GM12878 (cell line): ENCODE measurements around the gene DIDO1. TPM values are rescaled to one million over a fixed set of nuclear protein-coding genes. Genes with fewer than 3 reads are reported as not detected.

Experiments
- ATAC-seq: fragments of 200-7000 bp; cut with Tn5 transposase; 3 replicates; pipeline ENCODE4 v1.9.1; 2020; ENCODE audit warnings: mild to moderate bottlenecking, moderate library complexity
- BruUV-seq: library from RNA; stranded (reverse); fragments of 400-500 nt; replicated peaks from 2 replicates; lab custom pipeline; 2021; lab: Mats Ljungman, UMichigan
- CTCF ChIA-PET: fragments of 300-600 bp; sonication (Branson Sonifier 250); formaldehyde crosslinking; extraction: SDS; loops from one replicate; lab custom pipeline; 2021; ENCODE audit warnings: inconsistent platforms; lab: Yijun Ruan, JAX
- POLR2A ChIA-PET: fragments of 350-600 bp; formaldehyde crosslinking; extraction: SDS; loops from one replicate; lab custom pipeline; 2021; ENCODE audit warnings: inconsistent platforms; lab: Charles Lee
- RAD21 ChIA-PET: fragments of 300-600 bp; sonication (Branson Sonifier 250); formaldehyde crosslinking; loops from one replicate; lab custom pipeline; 2023; ENCODE audit warnings: antibody characterized with exemption; ENCODE audit not compliant: unreplicated experiment; lab: Charles Lee
- SMC1A ChIA-PET: fragments of 300-600 bp; sonication (Branson Sonifier 250); formaldehyde crosslinking; loops from one replicate; lab custom pipeline; 2023; ENCODE audit not compliant: unreplicated experiment, uncharacterized antibody; lab: Charles Lee
- DNase-seq: peaks from one replicate; pipeline ENCODE4 v3.0.0-alpha.2; 2011; ENCODE audit warnings: low read depth, low spot score
- FAIRE-seq: peaks from 3 replicates; lab custom pipeline; 2011; peaks lifted over from hg19 to GRCh38; lab: Jason Lieb, UNC
- H2AFZ ChIP-seq: 2 replicates; pipeline ENCODE4 v1.6.0; 2011; ENCODE audit warnings: low read depth, low read length, control low read depth; ENCODE audit not compliant: control insufficient read depth
- H3K27ac ChIP-seq: 2 replicates; pipeline ENCODE4 v1.5.1; 2011; ENCODE audit warnings: control low read depth; ENCODE audit not compliant: control insufficient read depth, insufficient read depth
- H3K27me3 ChIP-seq, 2 experiments: replicated peaks in 1 of 2; 2 replicates each; pipeline versions ENCODE4 v1.6.0 to v1.6.1; 2011; ENCODE audit warnings: low read length in 1 of 2; ENCODE audit not compliant: control insufficient read depth in 2 of 2, insufficient read depth in 2 of 2
- H3K36me3 ChIP-seq, 2 experiments: 2 replicates each; pipeline ENCODE4 v1.5.1; 2011; ENCODE audit warnings: low read length in 1 of 2; ENCODE audit not compliant: control insufficient read depth in 2 of 2, insufficient read depth in 2 of 2
- H3K4me1 ChIP-seq: 2 replicates; pipeline ENCODE4 v1.6.1; 2011; ENCODE audit warnings: mild to moderate bottlenecking, low read length, moderate library complexity, mixed read lengths; ENCODE audit not compliant: control insufficient read depth, insufficient read depth
- H3K4me2 ChIP-seq: 2 replicates; pipeline ENCODE4 v1.6.0; 2011; ENCODE audit warnings: control low read depth; ENCODE audit not compliant: control insufficient read depth, insufficient read depth
- H3K4me3 ChIP-seq: fragments of 200-600 bp; sonication (generic); 2 replicates; pipeline ENCODE4 v1.5.1; 2016
- H3K79me2 ChIP-seq: 2 replicates; pipeline ENCODE4 v1.6.0; 2011; ENCODE audit warnings: low read length; ENCODE audit not compliant: control insufficient read depth, insufficient read depth
- H3K9ac ChIP-seq: 2 replicates; pipeline ENCODE4 v1.8.0; 2011; ENCODE audit warnings: low read length, control low read depth, mixed read lengths; ENCODE audit not compliant: control insufficient read depth, insufficient read depth
- H3K9me3 ChIP-seq: replicated peaks from 3 replicates; pipeline ENCODE4 v1.5.1; 2011; ENCODE audit warnings: mild to moderate bottlenecking, low read length; ENCODE audit not compliant: control insufficient read depth, insufficient read depth
- H4K20me1 ChIP-seq: 2 replicates; pipeline ENCODE4 v1.6.0; 2011; ENCODE audit not compliant: control insufficient read depth, insufficient read depth
- BCL3 ChIP-seq: IDR thresholded peaks from 2 replicates; pipeline ENCODE4 v1.6.1; 2011; ENCODE audit warnings: borderline replicate concordance, low read depth, mild to moderate bottlenecking, moderate library complexity, low read length; ENCODE audit not compliant: insufficient read depth, poor library complexity, severe bottlenecking
- BHLHE40 ChIP-seq, 2 experiments: fragments of 450-650 bp in 1 of 2; IDR thresholded peaks; 2 replicates each; pipeline ENCODE4 v1.6.1; 2011 to 2017; ENCODE audit warnings: low read depth in 2 of 2, borderline replicate concordance in 1 of 2, improper control_type of control experiment in 1 of 2, low read length in 1 of 2, mild to moderate bottlenecking in 1 of 2
- IRF5 ChIP-seq: fragments of 450-650 bp; IDR thresholded peaks from 2 replicates; pipeline ENCODE4 v1.6.1; 2017; ENCODE audit warnings: borderline replicate concordance
- MAX ChIP-seq: IDR thresholded peaks from 2 replicates; pipeline ENCODE4 v1.6.1; 2012; ENCODE audit warnings: low read depth, low read length, improper control_type of control experiment
- PAX8 ChIP-seq: fragments of 450-650 bp; IDR thresholded peaks from 2 replicates; pipeline ENCODE4 v1.6.1; 2017; ENCODE audit warnings: mild to moderate bottlenecking, moderate library complexity
- RCOR1 ChIP-seq: conservative IDR thresholded peaks from 2 replicates; pipeline ENCODE4 v1.6.1; 2012; ENCODE audit warnings: low read depth, low read length, improper control_type of control experiment
- SUPT20H ChIP-seq: IDR thresholded peaks from 2 replicates; pipeline ENCODE4 v1.6.1; 2011; ENCODE audit warnings: low read depth, mild to moderate bottlenecking, low read length, moderate library complexity, borderline replicate concordance; ENCODE audit not compliant: control insufficient read depth
- USF1 ChIP-seq: IDR thresholded peaks from 2 replicates; pipeline ENCODE4 v1.6.1; 2011; ENCODE audit warnings: borderline replicate concordance, low read depth, mild to moderate bottlenecking, moderate library complexity, mixed read lengths, low read length; ENCODE audit not compliant: insufficient read depth; ENCODE audit errors: extremely low read length
- WGBS: methylation state at CpG from one replicate; pipeline ENCODE4 v1.1.6; 2016; ENCODE audit warnings: low lambda C conversion rate; ENCODE audit not compliant: insufficient replicate concordance, insufficient coverage; ENCODE audit errors: missing lambda C conversion rate; 5-methylcytosine and 5-hydroxymethylcytosine counted together
- in situ Hi-C: fragments of 300-500 bp; cut with MboI; formaldehyde crosslinking; loops from 9 replicates; pipeline ENCODE4 v1.14.3; 2018; ENCODE audit warnings: mixed read lengths
- intact Hi-C: fragments of 100-400 bp; cut with micrococcal nuclease; formaldehyde crosslinking; loops from one replicate; pipeline ENCODE4 v1.14.2; 2022; ENCODE audit not compliant: unreplicated experiment
- polyA plus RNA-seq, 11 experiments: library from polyadenylated mRNA; depleted of rRNA in 4 of 11; unstranded in 6 of 11; stranded (reverse) in 5 of 11; fragments of >200 nt; fragmentation: Nextera tagmentation in 4 of 11; fragmentation: Illumina TruSeq in 1 of 11; extraction: Ambion mirVana in 4 of 11; extraction: Trizol in 1 of 11; gene quantifications; 1 replicate in 1 of 11; 2 replicates in 10 of 11; pipeline versions ENCODE4 v1.2.1 to v1.2.3, GENCODE V29; 2011 to 2016; ENCODE audit warnings: inconsistent platforms in 2 of 11, missing spikeins in 2 of 11, low read depth in 1 of 11
- total RNA-seq, 4 experiments: library from RNA; depleted of rRNA in 3 of 4; stranded (reverse); fragments of >200 nt in 3 of 4; fragmentation: Illumina TruSeq in 1 of 4; extraction: Trizol in 1 of 4; gene quantifications; 2 replicates each; pipeline versions ENCODE4 v1.2.1 to v1.2.3, GENCODE V29; 2013 to 2021

DIDO1 gene
- total and polyA plus RNA-seq, 10 of the 15 experiments (the other 5 are each of a cell fraction or from before 2014, with no cell fraction given), result 5.5 to 56.4 (median 38.4) TPM

GRCh38 chr20:62843656-62844055 is 82.6 kb downstream of the DIDO1 start:
- Histone ChIP-seq H3K27ac (no peak overlapping the region), H2AFZ (no peak overlapping the region), H3K36me3 (peaks cover 0 to 3% of the 10 kb centered on the region in 2 experiments; a peak in 1 of 4 replicates), H4K20me1 (no peaks in the 10 kb centered on the region; the same call in 1 of the 2 replicates), H3K9ac (no peak overlapping the region), H3K4me1 (no peaks in the 10 kb centered on the region), H3K79me2 (no peaks in the 10 kb centered on the region), H3K9me3 (no peaks in the 10 kb centered on the region), H3K27me3 (no peaks in the 10 kb centered on the region; a peak in 1 of 4 replicates), H3K4me3 (no peak overlapping the region), H3K4me2 (no peak overlapping the region)
- POLR2A ChIA-PET, result no interaction called here
- TF ChIP-seq PAX8 (no peak), BCL3 (peak; percentile 25)
- CTCF ChIA-PET, result no interaction called here
- in situ Hi-C loops, result no loop called here
- DNase-seq (no peak), FAIRE-seq (no peak), ATAC-seq (no peak)
- intact Hi-C loops, result no loop called here
- SMC1A ChIA-PET, result no interaction called here
- RAD21 ChIA-PET, result no interaction called here
- 81% methylated on average over 10 of the region's 10 CpGs for WGBS
- no TSS peak for BruUV-seq

GRCh38 chr20:62841705-62842212 is 84.5 kb downstream of the DIDO1 start:
- ChIA-PET CTCF (interaction anchor here (0.6 to 0.9 kb wide), 2 partner anchors 19 to 382 kb away, joined by 3 to 5 read pairs; no protein-coding TSS in a partner anchor), SMC1A (no interaction called here), POLR2A (no interaction called here), RAD21 (no interaction called here)
- Histone ChIP-seq H3K27ac (no peak overlapping the region), H3K4me2 (no peak overlapping the region), H3K36me3 (peaks cover 0 to 3% of the 10 kb centered on the region in 2 experiments; a peak in 1 of 4 replicates), H3K4me1 (peaks cover 6% of the 10 kb centered on the region), H3K9ac (no peak overlapping the region), H3K9me3 (no peaks in the 10 kb centered on the region), H3K4me3 (no peak overlapping the region), H4K20me1 (no peaks in the 10 kb centered on the region; the same call in 1 of the 2 replicates), H3K27me3 (no peaks in the 10 kb centered on the region; a peak in 1 of 4 replicates), H3K79me2 (no peaks in the 10 kb centered on the region), H2AFZ (no peak overlapping the region)
- in situ Hi-C loops (no loop called here), intact Hi-C loops (no loop called here)
- no peak for FAIRE-seq
- 76% methylated on average over 16 of the region's 16 CpGs for WGBS
- no peak for ATAC-seq
- BruUV-seq, result no TSS peak
- TF ChIP-seq MAX (no peak), USF1 (no peak), RCOR1 (no peak), IRF5 (no peak), BHLHE40 (IDR thresholded peaks at IDR 0.05; ENCODE audit: borderline replicate concordance in 1 of 2, low read depth in 2 of 2, low read length in 1 of 2) (no peak), SUPT20H (no peak)
- no peak for DNase-seq
